Calu3 (cell line): ENCODE measurements around the gene ZNF214. TPM values are rescaled to one million over a fixed set of nuclear protein-coding genes. Genes with fewer than 3 reads are reported as not detected.
A peak's percentile ranks its signal among the peaks of the same experiment; 100 is the strongest.

ENCODE experiments used
- Bru-seq: library from RNA; stranded (reverse); fragments of 400-500 nt; gene quantifications from one replicate; lab custom pipeline; 2021; lab: Mats Ljungman, UMichigan
- BruChase-seq, 2 experiments: library from RNA; stranded (reverse); fragments of 400-500 nt; gene quantifications; one replicate each; lab custom pipeline; 2021; lab: Mats Ljungman, UMichigan
- BruUV-seq: library from RNA; stranded (reverse); fragments of 400-500 nt; replicated peaks from 2 replicates; lab custom pipeline; 2021; lab: Mats Ljungman, UMichigan
- CTCF ChIA-PET: fragments of 300-600 bp; sonication (Branson Sonifier 250); formaldehyde crosslinking; loops from one replicate; lab custom pipeline; 2022; ENCODE audit warnings: antibody characterized with exemption; lab: Charles Lee
- DNase-seq: peaks from one replicate; pipeline ENCODE4 v3.0.0; 2022
- H3K27ac Mint-ChIP-seq: one replicate; pipeline ENCODE4 v1.8.0; 2022; ENCODE audit warnings: mixed read lengths; ENCODE audit not compliant: unreplicated experiment
- H3K27me3 Mint-ChIP-seq: one replicate; pipeline ENCODE4 v1.8.0; 2022; ENCODE audit warnings: mixed read lengths; ENCODE audit not compliant: unreplicated experiment
- H3K36me3 Mint-ChIP-seq: one replicate; pipeline ENCODE4 v1.8.0; 2022; ENCODE audit warnings: mild to moderate bottlenecking, moderate library complexity, mixed read lengths; ENCODE audit not compliant: insufficient read depth, unreplicated experiment
- H3K4me1 Mint-ChIP-seq: one replicate; pipeline ENCODE4 v1.8.0; 2022; ENCODE audit warnings: mild to moderate bottlenecking, low read depth, mixed read lengths; ENCODE audit not compliant: unreplicated experiment
- H3K4me3 Mint-ChIP-seq: one replicate; pipeline ENCODE4 v1.8.0; 2022; ENCODE audit warnings: mild to moderate bottlenecking, low read depth, moderate library complexity, mixed read lengths; ENCODE audit not compliant: unreplicated experiment
- H3K9me3 Mint-ChIP-seq: one replicate; pipeline ENCODE4 v1.8.0; 2022; ENCODE audit warnings: low read depth, mixed read lengths; ENCODE audit not compliant: unreplicated experiment
- CTCF ChIP-seq: fragments of 200-600 bp; IDR thresholded peaks from one replicate; pipeline ENCODE4 v1.8.0; 2022; ENCODE audit warnings: antibody characterized with exemption; ENCODE audit not compliant: unreplicated experiment
- intact Hi-C: fragments of 100-400 bp; cut with micrococcal nuclease; formaldehyde crosslinking; loops from one replicate; pipeline ENCODE4 v1.10.0; 2022; ENCODE audit not compliant: unreplicated experiment
- long read RNA-seq: library from polyadenylated mRNA; stranded (forward); transcript quantifications from one replicate; pipeline ENCODE4 v2.0.0, GENCODE V29; 2022
- total RNA-seq: library from RNA; stranded (reverse); gene quantifications from 2 replicates; pipeline ENCODE4 v1.2.3, GENCODE V29; 2022

Gene ZNF214
- total RNA-seq: 3.0 and 3.1 TPM in 2 replicates
- Bru-seq, nascent RNA: percentile 47 among the genes with signal in this experiment
- BruChase-seq, experiment 1, labeled RNA remaining after a 6-hour chase: percentile 28 among the genes with signal in this experiment
- BruChase-seq, experiment 2, labeled RNA remaining after a 2-hour chase: percentile 34 among the genes with signal in this experiment
- long read RNA-seq, partial matches to known transcripts: 0 of 2 reads
- long read RNA-seq, other reads (novel, unspliced or antisense): 2 of 2 reads

- H3K27ac Mint-ChIP-seq: peak within 1 kb of the TSS; percentile 52
- H3K4me3 Mint-ChIP-seq: peak within 1 kb of the TSS; percentile 75
- H3K4me1 Mint-ChIP-seq: no peaks in the 10 kb centered on the region
- CTCF ChIA-PET: interaction anchor here (0.6 kb wide), 1 partner anchor 194 kb away, joined by 8 read pairs; no protein-coding TSS in a partner anchor
- intact Hi-C loops: no loop called here
- BruUV-seq: no TSS peak
- TF ChIP-seq CTCF: no peak
- no peaks in the 10 kb centered on the region for H3K27me3 Mint-ChIP-seq
- H3K36me3 Mint-ChIP-seq: peaks cover 14% of the 10 kb centered on the region
- peak; percentile 81 for DNase-seq
- H3K9me3 Mint-ChIP-seq: no peaks in the 10 kb centered on the region
Observed at GRCh38 chr11:7020183-7020917, at the start of gene ZNF214, which contains the start of gene NLRP14. Gene ZNF214 (minus strand): TSS chr11:7020346. CDS start chr11:7002835, 17,511 bp downstream. Gene NLRP14 (plus strand): TSS chr11:7020479. CDS start chr11:7038587, 18,108 bp downstream.

- no peak for TF ChIP-seq CTCF
- CTCF ChIA-PET: no interaction called here
Observed at GRCh38 chr11:7062534-7062933, 42.4 kb upstream of the ZNF214 start.

GRCh38 chr11:7060868-7061267 lies 40.7 kb upstream of the ZNF214 start:
- intact Hi-C loops: no loop called here
- CTCF ChIA-PET: no interaction called here
- DNase-seq: no peak
- no peak overlapping the region for H3K4me3 Mint-ChIP-seq
- H3K36me3 Mint-ChIP-seq: no peaks in the 10 kb centered on the region
- no peaks in the 10 kb centered on the region for H3K4me1 Mint-ChIP-seq
- BruUV-seq: no TSS peak
- H3K9me3 Mint-ChIP-seq: no peaks in the 10 kb centered on the region
- no peak for TF ChIP-seq CTCF
- H3K27ac Mint-ChIP-seq: no peak overlapping the region
- H3K27me3 Mint-ChIP-seq: no peaks in the 10 kb centered on the region

More at GRCh38 chr11:7062534-7062933, 42.4 kb upstream of the ZNF214 start:
- Mint-ChIP-seq H3K27ac (no peak overlapping the region), H3K4me3 (no peak overlapping the region), H3K36me3 (no peaks in the 10 kb centered on the region), H3K27me3 (no peaks in the 10 kb centered on the region), H3K4me1 (no peaks in the 10 kb centered on the region), H3K9me3 (no peaks in the 10 kb centered on the region)
- no TSS peak for BruUV-seq
- no peak for DNase-seq
- intact Hi-C loops: no loop called here

- intact Hi-C loops: no loop called here
- no peak for TF ChIP-seq CTCF
- Mint-ChIP-seq H3K4me3 (no peak overlapping the region), H3K9me3 (no peaks in the 10 kb centered on the region), H3K4me1 (no peaks in the 10 kb centered on the region), H3K27ac (no peak overlapping the region), H3K27me3 (no peaks in the 10 kb centered on the region), H3K36me3 (no peaks in the 10 kb centered on the region)
- BruUV-seq: no TSS peak
- CTCF ChIA-PET: interaction anchor here (0.6 kb wide), 1 partner anchor 715 kb away, joined by 9 read pairs; no protein-coding TSS in a partner anchor
- DNase-seq: no peak
Observed at GRCh38 chr11:7057641-7058040, 37.5 kb upstream of the ZNF214 start.
